H9 (cell line): ENCODE data around the gene EPS8. TPM values are rescaled to one million over a fixed set of nuclear protein-coding genes. Genes with fewer than 3 reads are reported as not detected.

ENCODE experiments used
- DNase-seq: peaks from one replicate; pipeline ENCODE4 v3.0.0-alpha.2; 2017
- H2AFZ ChIP-seq: one replicate; pipeline ENCODE4 v1.6.1; 2013; ENCODE audit warnings: mild to moderate bottlenecking, low read length, control low read depth, moderate library complexity
- H2AK5ac ChIP-seq: 2 replicates; pipeline ENCODE4 v1.6.1; 2013; ENCODE audit warnings: low read length, control low read depth, mixed read lengths; ENCODE audit not compliant: insufficient read length
- H2BK120ac ChIP-seq: one replicate; pipeline ENCODE4 v1.6.1; 2013; ENCODE audit warnings: low read depth, mild to moderate bottlenecking, low read length, control low read depth, inconsistent platforms; ENCODE audit not compliant: poor library complexity, severe bottlenecking
- H2BK12ac ChIP-seq: 2 replicates; pipeline ENCODE4 v1.6.1; 2013; ENCODE audit warnings: low read length, control low read depth, mixed read lengths, low read depth; ENCODE audit not compliant: insufficient read length
- H2BK15ac ChIP-seq: 2 replicates; pipeline ENCODE4 v1.6.1; 2013; ENCODE audit warnings: low read depth, low read length, control low read depth
- H2BK20ac ChIP-seq: one replicate; pipeline ENCODE4 v1.6.1; 2013; ENCODE audit warnings: low read depth, mild to moderate bottlenecking, low read length, control low read depth, inconsistent platforms; ENCODE audit not compliant: poor library complexity, severe bottlenecking
- H2BK5ac ChIP-seq: 2 replicates; pipeline ENCODE4 v1.6.1; 2013; ENCODE audit warnings: low read length, control low read depth, mixed read lengths; ENCODE audit not compliant: insufficient read length
- H3K14ac ChIP-seq: 2 replicates; pipeline ENCODE4 v1.6.1; 2013; ENCODE audit warnings: low read length, control low read depth; ENCODE audit not compliant: insufficient read depth
- H3K18ac ChIP-seq: 2 replicates; pipeline ENCODE4 v1.6.1; 2013; ENCODE audit warnings: low read depth, mild to moderate bottlenecking, mixed read lengths, low read length, control low read depth; ENCODE audit not compliant: insufficient read length
- H3K23ac ChIP-seq: 2 replicates; pipeline ENCODE4 v1.6.1; 2013; ENCODE audit warnings: low read length, control low read depth, mixed read lengths, low read depth; ENCODE audit not compliant: insufficient read length
- H3K23me2 ChIP-seq: 2 replicates; pipeline ENCODE4 v1.6.1; 2013; ENCODE audit warnings: low read depth, mild to moderate bottlenecking, mixed read lengths, low read length, control low read depth; ENCODE audit not compliant: insufficient read length, poor library complexity, severe bottlenecking
- H3K27ac ChIP-seq: 2 replicates; pipeline ENCODE4 v1.5.1; 2013; ENCODE audit warnings: low read length, control low read depth, mixed read lengths, low read depth; ENCODE audit not compliant: insufficient read length
- H3K27me3 ChIP-seq: 2 replicates; pipeline ENCODE4 v1.6.1; 2013; ENCODE audit warnings: low read length, control low read depth, inconsistent platforms; ENCODE audit not compliant: insufficient read depth
- H3K4ac ChIP-seq: 2 replicates; pipeline ENCODE4 v1.6.1; 2013; ENCODE audit warnings: low read depth, mild to moderate bottlenecking, control low read depth, inconsistent platforms, low read length, moderate library complexity
- H3K4me1 ChIP-seq: 2 replicates; pipeline ENCODE4 v1.6.1; 2013; ENCODE audit warnings: low read length, control low read depth, inconsistent platforms; ENCODE audit not compliant: insufficient read depth
- H3K4me2 ChIP-seq: 2 replicates; pipeline ENCODE4 v1.6.1; 2013; ENCODE audit warnings: low read length, control low read depth, mixed read lengths; ENCODE audit not compliant: insufficient read length, insufficient read depth
- H3K56ac ChIP-seq: 2 replicates; pipeline ENCODE4 v1.6.1; 2013; ENCODE audit warnings: low read depth, mild to moderate bottlenecking, mixed read lengths, low read length, control low read depth; ENCODE audit not compliant: insufficient read length
- H3K79me1 ChIP-seq: 2 replicates; pipeline ENCODE4 v1.6.1; 2013; ENCODE audit warnings: low read depth, mild to moderate bottlenecking, moderate library complexity, low read length, control low read depth, inconsistent platforms; ENCODE audit not compliant: insufficient read depth, poor library complexity, severe bottlenecking
- H3K79me2 ChIP-seq: 2 replicates; pipeline ENCODE4 v1.6.1; 2013; ENCODE audit warnings: low read length, control low read depth, inconsistent platforms; ENCODE audit not compliant: insufficient read depth
- H3K9ac ChIP-seq: 2 replicates; pipeline ENCODE4 v1.6.1; 2013; ENCODE audit warnings: low read length, control low read depth, mixed read lengths; ENCODE audit not compliant: insufficient read length; ENCODE audit errors: extremely low read depth
- H3K9me3 ChIP-seq: one replicate; pipeline ENCODE4 v1.6.1; 2013; ENCODE audit warnings: low read depth, low read length, inconsistent platforms; ENCODE audit not compliant: control insufficient read depth
- H3T11ph ChIP-seq: one replicate; pipeline ENCODE4 v1.6.1; 2013; ENCODE audit warnings: mild to moderate bottlenecking, low read length, control low read depth, inconsistent platforms
- H4K20me1 ChIP-seq: one replicate; pipeline ENCODE4 v1.6.1; 2013; ENCODE audit not compliant: control insufficient read depth, insufficient read length, insufficient read depth
- H4K5ac ChIP-seq: 2 replicates; pipeline ENCODE4 v1.6.1; 2013; ENCODE audit warnings: low read depth, mild to moderate bottlenecking, mixed read lengths, low read length, control low read depth; ENCODE audit not compliant: insufficient read length
- H4K8ac ChIP-seq: replicated peaks from 2 replicates; pipeline ENCODE4 v1.6.1; 2013; ENCODE audit warnings: low read length, control low read depth, mixed read lengths, low read depth; ENCODE audit not compliant: insufficient read length
- H4K91ac ChIP-seq: 2 replicates; pipeline ENCODE4 v1.6.1; 2013; ENCODE audit warnings: low read depth, mild to moderate bottlenecking, moderate library complexity, mixed read lengths, low read length, control low read depth; ENCODE audit not compliant: insufficient read length
- H3K27ac Mint-ChIP-seq, 3 experiments: 2 replicates in 2 of 3; 3 replicates in 1 of 3; pipeline ENCODE4 v1.8.0; 2020 to 2021; ENCODE audit warnings: mixed read lengths in 3 of 3, mild to moderate bottlenecking in 1 of 3, moderate library complexity in 1 of 3
- H3K27me3 Mint-ChIP-seq: 2 replicates; pipeline ENCODE4 v1.8.0; 2021; ENCODE audit warnings: low read depth, mild to moderate bottlenecking, moderate library complexity, mixed read lengths
- H3K36me3 Mint-ChIP-seq, 3 experiments: 2 replicates in 2 of 3; 3 replicates in 1 of 3; pipeline ENCODE4 v1.8.0; 2020 to 2021; ENCODE audit warnings: low read depth in 3 of 3, mixed read lengths in 3 of 3; ENCODE audit not compliant: insufficient read depth in 1 of 3
- H3K4me1 Mint-ChIP-seq, 2 experiments: 2 replicates each; pipeline ENCODE4 v1.8.0; 2020; ENCODE audit warnings: mixed read lengths in 2 of 2
- H3K4me3 Mint-ChIP-seq, 2 experiments: 2 replicates in 1 of 2; 3 replicates in 1 of 2; pipeline ENCODE4 v1.8.0; 2020 to 2021; ENCODE audit warnings: mild to moderate bottlenecking in 2 of 2, mixed read lengths in 2 of 2, moderate library complexity in 1 of 2
- H3K9me3 Mint-ChIP-seq, 2 experiments: 2 replicates in 1 of 2; 3 replicates in 1 of 2; pipeline ENCODE4 v1.8.0; 2020; ENCODE audit warnings: mild to moderate bottlenecking in 2 of 2, mixed read lengths in 2 of 2, moderate library complexity in 1 of 2
- whole genome bisulfite sequencing: extraction: QIAGEN DNeasy Blood & Tissue Kit; methylation state at CpG from one replicate; pipeline ENCODE4 v1.1.7; 2013; ENCODE audit warnings: missing lambda C conversion rate, low lambda C conversion rate, mixed read lengths; ENCODE audit not compliant: insufficient read length; ENCODE audit errors: extremely low coverage; 5-methylcytosine and 5-hydroxymethylcytosine counted together
- total RNA-seq: library from RNA; stranded (reverse); gene quantifications from 2 replicates; pipeline ENCODE4 v1.2.1, GENCODE V29; 2021
- TF ChIP-seq, protein P1 (sequence below): fragments of 200-600 bp; sonication (generic); conservative IDR thresholded peaks from 3 replicates; pipeline ENCODE4 v1.8.0; 2021; ENCODE audit warnings: antibody characterized with exemption, mild to moderate bottlenecking

The EPS8 gene
- total RNA-seq, 1 experiment from 2014 or later, result 2.2 TPM

DNA sequence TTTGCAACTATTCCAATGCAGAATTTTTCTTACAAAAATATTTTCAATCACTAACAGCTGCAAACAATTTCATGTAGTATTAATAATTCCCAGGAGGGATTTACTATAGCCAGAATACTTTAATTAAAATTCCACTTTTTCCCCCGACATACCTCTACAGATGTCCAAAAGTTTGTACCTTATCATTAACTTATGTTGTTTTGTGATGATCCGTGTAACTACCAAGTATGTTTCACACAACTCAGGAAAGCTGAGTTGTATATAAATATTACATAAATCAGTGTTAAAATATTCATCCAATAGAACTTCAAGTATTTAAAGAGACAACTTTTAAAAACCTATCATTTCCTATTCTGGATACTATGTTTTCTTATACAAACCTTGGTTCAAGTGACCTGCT is 2.4 kb downstream of the EPS8 start:
- Histone ChIP-seq H3K14ac (no peak overlapping the region), H3K9me3 (no peaks in the 10 kb centered on the region), H4K5ac (no peak overlapping the region), H3K23ac (no peak overlapping the region), H3K4ac (no peak overlapping the region), H3K79me1 (no peaks in the 10 kb centered on the region), H2AK5ac (no peak overlapping the region), H3T11ph (no peak overlapping the region), H3K56ac (no peak overlapping the region), H3K27me3 (peaks cover 3% of the 10 kb centered on the region; the same call in 1 of the 2 replicates), H3K4me2 (no peak overlapping the region), H3K27ac (no peak overlapping the region), H2AFZ (no peak overlapping the region), H3K18ac (no peak overlapping the region), H2BK20ac (no peak overlapping the region), H3K9ac (no peak overlapping the region), H4K20me1 (no peaks in the 10 kb centered on the region), H2BK15ac (no peak overlapping the region), H4K8ac (no peak overlapping the region), H3K79me2 (no peaks in the 10 kb centered on the region), H4K91ac (no peak overlapping the region), H2BK12ac (no peak overlapping the region), H2BK120ac (no peak overlapping the region), H3K23me2 (peaks cover 16% of the 10 kb centered on the region), H2BK5ac (no peak overlapping the region), H3K4me1 (no peaks in the 10 kb centered on the region)
- no CpG with 5 or more reads among the region's 2 CpGs for WGBS
- H3K9me3 Mint-ChIP-seq, result no peaks in the 10 kb centered on the region; a peak in 1 of 5 replicates
- TF ChIP-seq, protein P1, sequence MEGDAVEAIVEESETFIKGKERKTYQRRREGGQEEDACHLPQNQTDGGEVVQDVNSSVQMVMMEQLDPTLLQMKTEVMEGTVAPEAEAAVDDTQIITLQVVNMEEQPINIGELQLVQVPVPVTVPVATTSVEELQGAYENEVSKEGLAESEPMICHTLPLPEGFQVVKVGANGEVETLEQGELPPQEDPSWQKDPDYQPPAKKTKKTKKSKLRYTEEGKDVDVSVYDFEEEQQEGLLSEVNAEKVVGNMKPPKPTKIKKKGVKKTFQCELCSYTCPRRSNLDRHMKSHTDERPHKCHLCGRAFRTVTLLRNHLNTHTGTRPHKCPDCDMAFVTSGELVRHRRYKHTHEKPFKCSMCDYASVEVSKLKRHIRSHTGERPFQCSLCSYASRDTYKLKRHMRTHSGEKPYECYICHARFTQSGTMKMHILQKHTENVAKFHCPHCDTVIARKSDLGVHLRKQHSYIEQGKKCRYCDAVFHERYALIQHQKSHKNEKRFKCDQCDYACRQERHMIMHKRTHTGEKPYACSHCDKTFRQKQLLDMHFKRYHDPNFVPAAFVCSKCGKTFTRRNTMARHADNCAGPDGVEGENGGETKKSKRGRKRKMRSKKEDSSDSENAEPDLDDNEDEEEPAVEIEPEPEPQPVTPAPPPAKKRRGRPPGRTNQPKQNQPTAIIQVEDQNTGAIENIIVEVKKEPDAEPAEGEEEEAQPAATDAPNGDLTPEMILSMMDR, result no peak
- H3K27me3 Mint-ChIP-seq, result peaks cover 58% of the 10 kb centered on the region
- peaks cover 16% of the 10 kb centered on the region in 2 experiments for H3K4me1 Mint-ChIP-seq
- DNase-seq, result no peak
- H3K4me3 Mint-ChIP-seq, result no peak overlapping the region
- H3K36me3 Mint-ChIP-seq, result no peaks in the 10 kb centered on the region
- no peak overlapping the region for H3K27ac Mint-ChIP-seq
